GM12878 (cell line): ENCODE measurements around the gene GRK5. TPM values are rescaled to one million over a fixed set of nuclear protein-coding genes. Genes with fewer than 3 reads are reported as not detected.

Source experiments
- ATF2 ChIP-seq: IDR thresholded peaks from 2 replicates; pipeline ENCODE4 v1.6.1; 2012; ENCODE audit warnings: low read length, inconsistent platforms
- E4F1 ChIP-seq: fragments of 450-650 bp; IDR thresholded peaks from 2 replicates; pipeline ENCODE4 v1.6.1; 2018; ENCODE audit warnings: borderline replicate concordance, mild to moderate bottlenecking; ENCODE audit not compliant: partially characterized antibody
- LARP7 ChIP-seq: fragments of 450-650 bp; IDR thresholded peaks from 2 replicates; pipeline ENCODE4 v1.6.1; 2017; ENCODE audit warnings: mild to moderate bottlenecking
- MAX ChIP-seq: IDR thresholded peaks from 2 replicates; pipeline ENCODE4 v1.6.1; 2012; ENCODE audit warnings: low read depth, low read length, improper control_type of control experiment
- PML ChIP-seq: IDR thresholded peaks from 2 replicates; pipeline ENCODE4 v1.6.1; 2012; ENCODE audit warnings: low read length, inconsistent platforms
- POLR2A ChIP-seq: IDR thresholded peaks from 2 replicates; pipeline ENCODE4 v1.6.1; 2011; ENCODE audit warnings: low read depth, mild to moderate bottlenecking, low read length
- POU2F2 ChIP-seq: IDR thresholded peaks from 3 replicates; pipeline ENCODE4 v1.6.1; 2011; ENCODE audit warnings: low read depth, mild to moderate bottlenecking, low read length, borderline replicate concordance
- SIX5 ChIP-seq: IDR thresholded peaks from 2 replicates; pipeline ENCODE4 v1.6.1; 2011; ENCODE audit warnings: mild to moderate bottlenecking, low read depth, low read length, moderate library complexity; ENCODE audit not compliant: severe bottlenecking
- SUZ12 ChIP-seq: fragments of 200-600 bp; sonication (generic); IDR thresholded peaks from one replicate; pipeline ENCODE4 v1.6.1; 2018; ENCODE audit warnings: antibody characterized with exemption, mild to moderate bottlenecking; ENCODE audit not compliant: unreplicated experiment
- TCF12 ChIP-seq: IDR thresholded peaks from 2 replicates; pipeline ENCODE4 v1.6.1; 2011; ENCODE audit warnings: low read depth, mild to moderate bottlenecking, low read length
- TCF3 ChIP-seq: IDR thresholded peaks from 2 replicates; pipeline ENCODE4 v1.6.1; 2012; ENCODE audit warnings: low read depth, mild to moderate bottlenecking, low read length, borderline replicate concordance; ENCODE audit not compliant: insufficient read depth
- polyA plus RNA-seq, 11 experiments: library from polyadenylated mRNA; depleted of rRNA in 4 of 11; unstranded in 6 of 11; stranded (reverse) in 5 of 11; fragments of >200 nt; fragmentation: Nextera tagmentation in 4 of 11; fragmentation: Illumina TruSeq in 1 of 11; extraction: Ambion mirVana in 4 of 11; extraction: Trizol in 1 of 11; gene quantifications; 1 replicate in 1 of 11; 2 replicates in 10 of 11; pipeline versions ENCODE4 v1.2.1 to v1.2.3, GENCODE V29; 2011 to 2016; ENCODE audit warnings: inconsistent platforms in 2 of 11, missing spikeins in 2 of 11, low read depth in 1 of 11
- total RNA-seq, 4 experiments: library from RNA; depleted of rRNA in 3 of 4; stranded (reverse); fragments of >200 nt in 3 of 4; fragmentation: Illumina TruSeq in 1 of 4; extraction: Trizol in 1 of 4; gene quantifications; 2 replicates each; pipeline versions ENCODE4 v1.2.1 to v1.2.3, GENCODE V29; 2013 to 2021

GRK5 gene
- total and polyA plus RNA-seq, 10 of the 15 experiments (the other 5 are each of a cell fraction or from before 2014, with no cell fraction given) = 0.11 to 22.1 (median 10.0) TPM

- no peak for TF ChIP-seq MAX
- no peak for TF ChIP-seq TCF12
- TF ChIP-seq POU2F2 = no peak
- no peak for TF ChIP-seq ATF2
- no peak for TF ChIP-seq LARP7
- no peak for TF ChIP-seq E4F1
- no peak for TF ChIP-seq PML
- no peak for TF ChIP-seq POLR2A
- TF ChIP-seq TCF3 = no peak
- no peak for TF ChIP-seq SIX5
- TF ChIP-seq SUZ12 = no peak
These were observed 45.2 kb downstream of the GRK5 start (continued) for GRCh38 chr10:119252470-119253151.
